Daoy (cell line): ENCODE results near the gene DCDC2B. TPM values are rescaled to one million over a fixed set of nuclear protein-coding genes. Genes with fewer than 3 reads are reported as not detected.

Experiments
- DNase-seq: peaks from one replicate; pipeline ENCODE4 v3.0.0-alpha.2; 2015; ENCODE audit warnings: low read depth
- total RNA-seq: library from RNA; depleted of rRNA; stranded (reverse); fragments of >200 nt; shearing (Covaris generic); gene quantifications from 2 replicates; pipeline ENCODE4 v1.2.3, GENCODE V29; 2014

The DCDC2B gene
- total RNA-seq, 1 experiment from 2014 or later: not detected

GRCh38 chr1:32195972-32196823 lies 12.7 kb upstream of the DCDC2B start:
- no peak for DNase-seq

GRCh38 chr1:32197074-32197473 lies 11.8 kb upstream of the DCDC2B start:
- no peak for DNase-seq

- DNase-seq: no peak
These were observed 11.1 kb upstream of the DCDC2B start for GRCh38 chr1:32197837-32198236.

- DNase-seq: no peak
These were observed 10.4 kb upstream of the DCDC2B start for GRCh38 chr1:32198237-32199042.

- no peak for DNase-seq
These were observed 9.7 kb upstream of the DCDC2B start for GRCh38 chr1:32199043-32199716.

- DNase-seq: no peak
These were observed 9.2 kb upstream of the DCDC2B start for GRCh38 chr1:32199717-32200072.

- DNase-seq: peak; percentile 65
These were observed 8.5 kb upstream of the DCDC2B start, which contains the start of gene CCDC28B for GRCh38 chr1:32200226-32201010. Gene CCDC28B (plus strand): TSS chr1:32200595. CDS start chr1:32201936, 1,341 bp downstream.

GRCh38 chr1:32201011-32201855 lies 7.7 kb upstream of the DCDC2B start:
- DNase-seq: peak; percentile 73

- DNase-seq: no peak
These were observed 3.9 kb upstream of the DCDC2B start for GRCh38 chr1:32204943-32205361.

- peak; percentile 94 for DNase-seq
These were observed 3.2 kb upstream of the DCDC2B start, which contains the start of gene IQCC for GRCh38 chr1:32205401-32206370. Gene IQCC (plus strand): TSS chr1:32205671. CDS start chr1:32205682, 11 bp downstream.

- DNase-seq: no peak
These were observed 420 bp upstream of the DCDC2B start for GRCh38 chr1:32208469-32208868.

GRCh38 chr1:32215629-32216480 lies 7.0 kb downstream of the DCDC2B start:
- DNase-seq: peak; percentile 67

GRCh38 chr1:32216566-32216965 lies 7.7 kb downstream of the DCDC2B start:
- DNase-seq: no peak

GRCh38 chr1:32219022-32219421 lies 10.1 kb downstream of the DCDC2B start:
- no peak for DNase-seq

GRCh38 chr1:32220746-32221580 lies 12.1 kb downstream of the DCDC2B start:
- no peak for DNase-seq

GRCh38 chr1:32221581-32221979 lies 12.7 kb downstream of the DCDC2B start:
- DNase-seq: no peak
